Measurements from ENCODE around the gene RAD51B. TPM values are rescaled to one million over a fixed set of nuclear protein-coding genes. Genes with fewer than 3 reads are reported as not detected.

RAD51B gene
- total RNA-seq, 1 experiment from 2014 or later, result 8.5 TPM

DNA sequence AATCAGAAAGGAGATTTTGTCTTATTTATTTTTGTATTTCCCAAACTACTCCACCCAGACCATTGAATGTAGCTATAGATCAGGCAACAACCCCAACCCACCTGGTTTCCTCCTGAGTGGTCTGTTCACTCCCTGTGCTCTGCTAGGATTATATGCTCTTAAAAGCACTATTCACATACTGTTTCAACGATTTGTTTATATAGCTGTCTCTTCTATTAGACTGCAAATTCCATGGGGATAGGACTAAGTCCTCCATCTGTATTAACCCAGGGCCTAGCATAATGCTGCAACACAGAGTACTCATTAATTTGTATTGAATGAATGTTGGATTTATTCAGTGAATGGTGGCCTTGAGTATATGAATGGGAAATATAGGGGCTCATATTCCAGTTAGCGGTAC is 307.6 kb downstream of the RAD51B start:
- ChIA-PET POLR2A (no interaction called here), CTCF (interaction anchor here (0.6 kb wide), 1 partner anchor 698 kb away, joined by 3 read pairs; no protein-coding TSS in a partner anchor)
- Histone ChIP-seq H3K27ac (ENCODE audit: low read length) (peak overlapping the region; percentile 48; the same call in 1 of the 2 replicates), H3K9me3 (ENCODE audit: control insufficient read depth, insufficient read depth, low read depth, low read length) (no peaks in the 10 kb centered on the region), H3K4me1 (ENCODE audit: control insufficient read depth, insufficient read depth, low read length) (peaks cover 7% of the 10 kb centered on the region), H3K36me3 (ENCODE audit: control insufficient read depth, insufficient read depth, low read length) (no peaks in the 10 kb centered on the region), H3K4me3 (ENCODE audit: low read depth in 2 of 2, low read length in 2 of 2) (no peak overlapping the region), H3K27me3 (ENCODE audit: control insufficient read depth, insufficient read depth, low read length) (no peaks in the 10 kb centered on the region)
- DNase-seq (ENCODE audit: low read depth, low spot score) (no peak), ATAC-seq (no peak)
- in situ Hi-C loops (cut with HindIII; ENCODE audit: low pct_unique_long_range_greater_than_20kb, low sequenced_read_pairs) (no loop called here), intact Hi-C loops (cut with micrococcal nuclease; ENCODE audit: unreplicated experiment) (no loop called here)
- TF ChIP-seq, protein P1, sequence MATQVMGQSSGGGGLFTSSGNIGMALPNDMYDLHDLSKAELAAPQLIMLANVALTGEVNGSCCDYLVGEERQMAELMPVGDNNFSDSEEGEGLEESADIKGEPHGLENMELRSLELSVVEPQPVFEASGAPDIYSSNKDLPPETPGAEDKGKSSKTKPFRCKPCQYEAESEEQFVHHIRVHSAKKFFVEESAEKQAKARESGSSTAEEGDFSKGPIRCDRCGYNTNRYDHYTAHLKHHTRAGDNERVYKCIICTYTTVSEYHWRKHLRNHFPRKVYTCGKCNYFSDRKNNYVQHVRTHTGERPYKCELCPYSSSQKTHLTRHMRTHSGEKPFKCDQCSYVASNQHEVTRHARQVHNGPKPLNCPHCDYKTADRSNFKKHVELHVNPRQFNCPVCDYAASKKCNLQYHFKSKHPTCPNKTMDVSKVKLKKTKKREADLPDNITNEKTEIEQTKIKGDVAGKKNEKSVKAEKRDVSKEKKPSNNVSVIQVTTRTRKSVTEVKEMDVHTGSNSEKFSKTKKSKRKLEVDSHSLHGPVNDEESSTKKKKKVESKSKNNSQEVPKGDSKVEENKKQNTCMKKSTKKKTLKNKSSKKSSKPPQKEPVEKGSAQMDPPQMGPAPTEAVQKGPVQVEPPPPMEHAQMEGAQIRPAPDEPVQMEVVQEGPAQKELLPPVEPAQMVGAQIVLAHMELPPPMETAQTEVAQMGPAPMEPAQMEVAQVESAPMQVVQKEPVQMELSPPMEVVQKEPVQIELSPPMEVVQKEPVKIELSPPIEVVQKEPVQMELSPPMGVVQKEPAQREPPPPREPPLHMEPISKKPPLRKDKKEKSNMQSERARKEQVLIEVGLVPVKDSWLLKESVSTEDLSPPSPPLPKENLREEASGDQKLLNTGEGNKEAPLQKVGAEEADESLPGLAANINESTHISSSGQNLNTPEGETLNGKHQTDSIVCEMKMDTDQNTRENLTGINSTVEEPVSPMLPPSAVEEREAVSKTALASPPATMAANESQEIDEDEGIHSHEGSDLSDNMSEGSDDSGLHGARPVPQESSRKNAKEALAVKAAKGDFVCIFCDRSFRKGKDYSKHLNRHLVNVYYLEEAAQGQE (IDR thresholded peaks at IDR 0.05; ENCODE audit: insufficient read depth in 1 of 2, low read depth in 2 of 2, low read length in 1 of 2), result no peak
- TF ChIP-seq POLR2AphosphoS5 (IDR thresholded peaks at IDR 0.05; ENCODE audit: low read depth, low read length), result no peak
- no peak for TF ChIP-seq SIN3A (IDR thresholded peaks at IDR 0.05; ENCODE audit: borderline replicate concordance, insufficient read depth, low read depth, low read length)
- TF ChIP-seq, protein P2, sequence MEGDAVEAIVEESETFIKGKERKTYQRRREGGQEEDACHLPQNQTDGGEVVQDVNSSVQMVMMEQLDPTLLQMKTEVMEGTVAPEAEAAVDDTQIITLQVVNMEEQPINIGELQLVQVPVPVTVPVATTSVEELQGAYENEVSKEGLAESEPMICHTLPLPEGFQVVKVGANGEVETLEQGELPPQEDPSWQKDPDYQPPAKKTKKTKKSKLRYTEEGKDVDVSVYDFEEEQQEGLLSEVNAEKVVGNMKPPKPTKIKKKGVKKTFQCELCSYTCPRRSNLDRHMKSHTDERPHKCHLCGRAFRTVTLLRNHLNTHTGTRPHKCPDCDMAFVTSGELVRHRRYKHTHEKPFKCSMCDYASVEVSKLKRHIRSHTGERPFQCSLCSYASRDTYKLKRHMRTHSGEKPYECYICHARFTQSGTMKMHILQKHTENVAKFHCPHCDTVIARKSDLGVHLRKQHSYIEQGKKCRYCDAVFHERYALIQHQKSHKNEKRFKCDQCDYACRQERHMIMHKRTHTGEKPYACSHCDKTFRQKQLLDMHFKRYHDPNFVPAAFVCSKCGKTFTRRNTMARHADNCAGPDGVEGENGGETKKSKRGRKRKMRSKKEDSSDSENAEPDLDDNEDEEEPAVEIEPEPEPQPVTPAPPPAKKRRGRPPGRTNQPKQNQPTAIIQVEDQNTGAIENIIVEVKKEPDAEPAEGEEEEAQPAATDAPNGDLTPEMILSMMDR (IDR thresholded peaks at IDR 0.05), result no peak
- TF ChIP-seq TCF7L2 (IDR thresholded peaks at IDR 0.05; ENCODE audit: low read depth, low read length), result no peak
- BruUV-seq (replicated peaks), result no TSS peak

DNA sequence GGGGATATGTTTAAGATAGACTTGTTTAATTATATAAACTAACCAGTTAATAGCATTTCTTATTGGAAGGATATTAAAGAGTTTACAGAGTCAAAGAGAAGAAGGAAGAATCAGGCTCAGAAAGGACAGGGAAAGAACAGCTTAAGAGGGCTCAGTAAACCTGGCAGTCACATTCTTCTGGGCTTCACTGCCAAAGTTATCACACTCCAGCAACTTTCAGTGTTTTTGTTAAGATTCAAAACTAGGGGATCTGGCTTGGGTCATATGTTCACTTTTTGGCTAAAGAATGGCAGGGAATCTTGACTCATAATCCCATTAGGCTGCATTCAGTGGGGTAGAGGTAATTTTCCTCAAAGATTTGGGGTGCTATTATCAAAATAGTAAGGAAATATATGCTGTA is 312.3 kb downstream of the RAD51B start:
- no peak for ATAC-seq
- H3K27ac ChIP-seq (ENCODE audit: low read length), result peak overlapping the region; percentile 29; the same call in 1 of the 2 replicates
- POLR2A ChIA-PET, result no interaction called here
- TF ChIP-seq, protein P2 (IDR thresholded peaks at IDR 0.05), result no peak
- TF ChIP-seq, protein P1 (IDR thresholded peaks at IDR 0.05; ENCODE audit: insufficient read depth in 1 of 2, low read depth in 2 of 2, low read length in 1 of 2), result no peak
- TF ChIP-seq SIN3A (IDR thresholded peaks at IDR 0.05; ENCODE audit: borderline replicate concordance, insufficient read depth, low read depth, low read length) (no peak), POLR2AphosphoS5 (IDR thresholded peaks at IDR 0.05; ENCODE audit: low read depth, low read length) (no peak), TCF7L2 (IDR thresholded peaks at IDR 0.05; ENCODE audit: low read depth, low read length) (no peak)
- no peaks in the 10 kb centered on the region for H3K36me3 ChIP-seq (ENCODE audit: control insufficient read depth, insufficient read depth, low read length)
- no peak overlapping the region for H3K4me3 ChIP-seq (ENCODE audit: low read depth in 2 of 2, low read length in 2 of 2)
- no peak for DNase-seq (ENCODE audit: low read depth, low spot score)
- no peaks in the 10 kb centered on the region for H3K9me3 ChIP-seq (ENCODE audit: control insufficient read depth, insufficient read depth, low read depth, low read length)
- BruUV-seq (replicated peaks), result no TSS peak
- intact Hi-C loops (cut with micrococcal nuclease; ENCODE audit: unreplicated experiment) (no loop called here), in situ Hi-C loops (cut with HindIII; ENCODE audit: low pct_unique_long_range_greater_than_20kb, low sequenced_read_pairs) (no loop called here)
- CTCF ChIA-PET, result no interaction called here
- H3K27me3 ChIP-seq (ENCODE audit: control insufficient read depth, insufficient read depth, low read length), result no peaks in the 10 kb centered on the region
- H3K4me1 ChIP-seq (ENCODE audit: control insufficient read depth, insufficient read depth, low read length), result no peaks in the 10 kb centered on the region; the same call in 1 of the 2 replicates
